Measurements from ENCODE around the gene TPCN1. TPM values are rescaled to one million over a fixed set of nuclear protein-coding genes. Genes with fewer than 3 reads are reported as not detected.

The TPCN1 gene
- total RNA-seq, 1 donor from 2014 or later, result 31.0 TPM

- H3K4me1 Mint-ChIP-seq, result no peaks in the 10 kb centered on the region
- H3K9me3 Mint-ChIP-seq, result no peaks in the 10 kb centered on the region
- no peak overlapping the region for H3K4me3 Mint-ChIP-seq
- intact Hi-C loops (cut with micrococcal nuclease), result no loop called here
- DNase-seq, result no peak
- H3K27me3 Mint-ChIP-seq, result peaks cover 6% of the 10 kb centered on the region
- H3K36me3 Mint-ChIP-seq (ENCODE audit: low read depth), result no peaks in the 10 kb centered on the region
- H3K27ac Mint-ChIP-seq, result no peak overlapping the region
Measured at GRCh38 chr12:113345318-113345717, 124.1 kb downstream of the TPCN1 start.

- no peak for DNase-seq
- Mint-ChIP-seq H3K4me3 (no peak overlapping the region), H3K36me3 (ENCODE audit: low read depth) (no peaks in the 10 kb centered on the region), H3K27me3 (peaks cover 9% of the 10 kb centered on the region), H3K4me1 (peaks cover 2% of the 10 kb centered on the region), H3K27ac (no peak overlapping the region), H3K9me3 (no peaks in the 10 kb centered on the region)
- intact Hi-C loops (cut with micrococcal nuclease), result no loop called here
Measured at GRCh38 chr12:113346353-113346752, 125.1 kb downstream of the TPCN1 start.

GRCh38 chr12:113347107-113347506 is 125.8 kb downstream of the TPCN1 start:
- H3K36me3 Mint-ChIP-seq (ENCODE audit: low read depth), result no peaks in the 10 kb centered on the region
- H3K4me1 Mint-ChIP-seq, result peaks cover 2% of the 10 kb centered on the region
- intact Hi-C loops (cut with micrococcal nuclease), result no loop called here
- DNase-seq, result no peak
- peaks cover 12% of the 10 kb centered on the region for H3K27me3 Mint-ChIP-seq
- no peak overlapping the region for H3K4me3 Mint-ChIP-seq
- H3K9me3 Mint-ChIP-seq, result no peaks in the 10 kb centered on the region
- no peak overlapping the region for H3K27ac Mint-ChIP-seq

- Mint-ChIP-seq H3K9me3 (no peaks in the 10 kb centered on the region), H3K4me3 (no peak overlapping the region), H3K27me3 (peaks cover 14% of the 10 kb centered on the region)
Measured at GRCh38 chr12:113347892-113348291, 126.6 kb downstream of the TPCN1 start.

More at GRCh38 chr12:113347892-113348291, 126.6 kb downstream of the TPCN1 start:
- no peaks in the 10 kb centered on the region for H3K36me3 Mint-ChIP-seq (ENCODE audit: low read depth)
- H3K4me1 Mint-ChIP-seq, result peaks cover 2% of the 10 kb centered on the region
- intact Hi-C loops (cut with micrococcal nuclease), result no loop called here
- H3K27ac Mint-ChIP-seq, result no peak overlapping the region
- DNase-seq, result no peak

Other genes with a start within 250 kb of the TPCN1 start
- gene OAS2, start 242.9 kb upstream of the TPCN1 start, total RNA-seq, result 111 and 118 TPM in 2 replicates
- gene DTX1, start 164.7 kb upstream of the TPCN1 start, total RNA-seq, result 0.09 and 0.21 TPM in 2 replicates
- gene RASAL1, start 85.7 kb upstream of the TPCN1 start, total RNA-seq, result 0.52 and 1.1 TPM in 2 replicates
- not detected in 2 replicates for gene CFAP73, start 71.7 kb upstream of the TPCN1 start, total RNA-seq
- 122 and 127 TPM in 2 replicates for gene DDX54, start 36.0 kb upstream of the TPCN1 start, total RNA-seq
- 25.5 and 25.8 TPM in 2 replicates for gene RITA1, start 35.7 kb upstream of the TPCN1 start, total RNA-seq
- gene SLC8B1, start 113.6 kb downstream of the TPCN1 start, total RNA-seq, result 19.5 and 20.0 TPM in 2 replicates
- 16.0 and 16.3 TPM in 2 replicates for gene PLBD2, start 137.1 kb downstream of the TPCN1 start, total RNA-seq
- gene SDS, start 182.4 kb downstream of the TPCN1 start, total RNA-seq, result not detected in 2 replicates
- gene SDSL, start 200.9 kb downstream of the TPCN1 start, total RNA-seq, result 0.61 and 0.78 TPM in 2 replicates

All from activated CD4-positive, alpha-beta T cell treated with anti-CD3 and anti-CD28 coated beads, Interleukin-2, amount 10 ng/mL, durations not matched to agents 24 days and 14 days (primary cell).